SU-DHL-6 (cell line): ENCODE measurements around the gene EPHA4.

ENCODE experiments used
- CTCF ChIP-seq: fragments of 200-600 bp; sonication (generic); IDR thresholded peaks from one replicate; pipeline ENCODE4 v1.5.1; 2017; ENCODE audit warnings: antibody characterized with exemption, mild to moderate bottlenecking, low read length, moderate library complexity; ENCODE audit not compliant: insufficient read depth, poor library complexity, severe bottlenecking
- EZH2phosphoT487 ChIP-seq: fragments of 200-600 bp; sonication (generic), shearing (Covaris generic); conservative IDR thresholded peaks from 2 replicates; pipeline ENCODE4 v1.6.1; 2018; ENCODE audit warnings: mild to moderate bottlenecking, antibody characterized with exemption, low read length, moderate library complexity, mixed read lengths

- TF ChIP-seq CTCF (no peak), EZH2phosphoT487 (no peak)
These were observed 18.8 kb downstream of the EPHA4 start for GRCh38 chr2:221553333-221553732.
